Measurements from ENCODE around the gene GALNTL6. TPM values are rescaled to one million over a fixed set of nuclear protein-coding genes. Genes with fewer than 3 reads are reported as not detected.

GALNTL6 gene
- total and polyA plus RNA-seq, 9 of the 15 experiments (the other 6 are each of a cell fraction or from before 2014, with no cell fraction given): 0.18 to 0.50 (median 0.29) TPM

DNA sequence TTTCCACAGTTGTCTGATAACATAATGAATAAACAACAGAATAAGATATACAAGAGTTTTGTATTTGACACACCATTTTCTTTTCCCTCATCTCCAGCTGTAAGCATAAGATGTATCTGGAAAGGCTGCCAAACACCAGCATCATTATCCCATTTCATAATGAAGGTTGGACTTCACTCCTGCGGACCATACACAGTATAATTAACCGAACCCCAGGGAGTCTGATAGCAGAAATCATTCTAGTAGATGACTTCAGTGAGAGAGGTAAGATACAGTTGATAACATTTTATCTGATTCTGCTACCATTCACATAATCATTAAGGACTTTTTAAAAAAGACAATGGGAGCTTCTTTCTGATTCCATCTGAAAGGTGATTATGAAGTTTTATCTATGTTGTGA, 535.2 kb downstream of the GALNTL6 start:
- no peaks in the 10 kb centered on the region for H3K79me2 ChIP-seq (ENCODE audit: control insufficient read depth, insufficient read depth, low read length)
- POLR2A ChIA-PET: no interaction called here
- intact Hi-C loops (cut with micrococcal nuclease): no loop called here
- in situ Hi-C loops (cut with MboI): no loop called here
- H3K4me3 ChIP-seq: no peak overlapping the region
- H4K20me1 ChIP-seq (replicated peaks; ENCODE audit: control insufficient read depth, insufficient read depth, low read length): no peaks in the 10 kb centered on the region
- no peak overlapping the region for H3K9ac ChIP-seq (ENCODE audit: insufficient read depth in 1 of 2, low read depth in 2 of 2, low read length in 2 of 2)
- H3K4me2 ChIP-seq (ENCODE audit: insufficient read depth, low read length): no peak overlapping the region
- H2AFZ ChIP-seq (ENCODE audit: low read depth, low read length): no peak overlapping the region
- ATAC-seq: no peak
- no peak for DNase-seq (ENCODE audit: extremely low read depth in 1 of 4, low spot score in 3 of 4)
- no peak for FAIRE-seq
- no peaks in the 10 kb centered on the region for H3K9me3 ChIP-seq (replicated peaks; ENCODE audit: control insufficient read depth, insufficient read depth, low read depth, low read length)
- WGBS (ENCODE audit: insufficient coverage, low coverage, missing lambda C conversion rate): 0% methylated on average over 2 of the region's 2 CpGs
- no TSS peak for BruUV-seq (replicated peaks)
- no peaks in the 10 kb centered on the region for H3K27me3 ChIP-seq (ENCODE audit: control insufficient read depth in 2 of 2, insufficient read depth in 2 of 2, low read length in 2 of 2)
- no peak for TF ChIP-seq NCOA6 (IDR thresholded peaks at IDR 0.05)
- no peak for TF ChIP-seq MEIS2 (IDR thresholded peaks at IDR 0.05; ENCODE audit: partially characterized antibody)
- TF ChIP-seq HDAC1 (IDR thresholded peaks at IDR 0.05): no peak
- no peak for TF ChIP-seq SMARCC2 (IDR thresholded peaks at IDR 0.05; ENCODE audit: low read depth)
- TF ChIP-seq YY1 (IDR thresholded peaks at IDR 0.05; ENCODE audit: borderline replicate concordance in 1 of 3, control insufficient read depth in 1 of 3, extremely low read depth in 1 of 3, insufficient read depth in 3 of 3, insufficient read length in 1 of 3, insufficient replicate concordance in 2 of 3, low read depth in 1 of 3, low read length in 2 of 3): no peak
- TF ChIP-seq NUFIP1 (IDR thresholded peaks at IDR 0.05; ENCODE audit: partially characterized antibody): no peak
- no peak for TF ChIP-seq CBX3 (IDR thresholded peaks at IDR 0.05; ENCODE audit: borderline replicate concordance in 1 of 2, low read length in 2 of 2)
- no peak for TF ChIP-seq CBX8 (IDR thresholded peaks at IDR 0.05; ENCODE audit: borderline replicate concordance, extremely low read depth, low read depth, low read length, poor library complexity, severe bottlenecking)
- no peak for TF ChIP-seq PPARD (CRISPR knock-in tag; IDR thresholded peaks at IDR 0.05)
- TF ChIP-seq, protein P1, sequence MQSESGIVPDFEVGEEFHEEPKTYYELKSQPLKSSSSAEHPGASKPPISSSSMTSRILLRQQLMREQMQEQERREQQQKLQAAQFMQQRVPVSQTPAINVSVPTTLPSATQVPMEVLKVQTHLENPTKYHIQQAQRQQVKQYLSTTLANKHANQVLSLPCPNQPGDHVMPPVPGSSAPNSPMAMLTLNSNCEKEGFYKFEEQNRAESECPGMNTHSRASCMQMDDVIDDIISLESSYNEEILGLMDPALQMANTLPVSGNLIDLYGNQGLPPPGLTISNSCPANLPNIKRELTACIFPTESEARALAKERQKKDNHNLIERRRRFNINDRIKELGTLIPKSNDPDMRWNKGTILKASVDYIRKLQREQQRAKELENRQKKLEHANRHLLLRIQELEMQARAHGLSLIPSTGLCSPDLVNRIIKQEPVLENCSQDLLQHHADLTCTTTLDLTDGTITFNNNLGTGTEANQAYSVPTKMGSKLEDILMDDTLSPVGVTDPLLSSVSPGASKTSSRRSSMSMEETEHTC (IDR thresholded peaks at IDR 0.05): no peak
- TF ChIP-seq CBFA2T2 (conservative IDR thresholded peaks at IDR 0.05): no peak
- TF ChIP-seq ZNF592 (IDR thresholded peaks at IDR 0.05): no peak
- TF ChIP-seq ZNF778 (CRISPR knock-in tag; IDR thresholded peaks at IDR 0.05): no peak
- TF ChIP-seq HOMEZ (CRISPR knock-in tag; IDR thresholded peaks at IDR 0.05): no peak
- no peaks in the 10 kb centered on the region for H3K4me1 ChIP-seq (replicated peaks in 1 of 2; ENCODE audit: control insufficient read depth in 2 of 2, insufficient read depth in 2 of 2, low read length in 2 of 2)
- H3K9me1 ChIP-seq (ENCODE audit: control insufficient read depth, insufficient read depth, low read length): no peaks in the 10 kb centered on the region
- CTCF ChIA-PET (ENCODE audit: low intra/inter-chr PET ratio): no interaction called here
- no peaks in the 10 kb centered on the region for H3K36me3 ChIP-seq (ENCODE audit: control insufficient read depth, insufficient read depth, low read length)
- no peak overlapping the region for H3K27ac ChIP-seq (ENCODE audit: extremely low read depth, low read depth, low read length)

Data from K562 (cell line).